HG02885 (cell line): ENCODE measurements around the gene UBA5.

ENCODE experiments used
- ATAC-seq: cut with Tn5 transposase; IDR thresholded peaks from one replicate; pipeline ENCODE4 v1.9.1; 2021; ENCODE audit warnings: mild to moderate bottlenecking; ENCODE audit not compliant: unreplicated experiment, poor library complexity

UBA5 gene

DNA sequence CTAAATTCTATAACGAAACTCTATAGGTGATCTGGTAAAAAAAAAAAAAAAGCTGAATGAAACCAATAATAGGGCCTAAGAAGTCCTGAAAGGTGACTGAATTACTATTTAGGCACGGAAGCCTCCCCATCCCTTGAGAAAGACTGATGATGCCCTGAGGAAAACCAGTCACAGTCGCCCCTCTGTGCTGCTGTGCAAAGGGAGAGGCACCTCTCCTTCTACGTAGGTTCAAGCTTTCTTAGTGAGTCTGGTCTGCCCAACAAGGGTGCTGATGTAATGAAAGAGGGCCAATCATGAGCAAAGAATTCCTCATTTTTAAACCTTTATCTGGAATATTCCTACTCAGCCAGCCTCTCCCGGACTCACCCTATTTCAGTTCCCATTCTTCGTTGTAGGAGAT, 50.2 kb downstream of the UBA5 start:
- ATAC-seq: no peak

GRCh38 chr3:132713977-132714727, 54.0 kb downstream of the UBA5 start:
- ATAC-seq: no peak

GRCh38 chr3:132716372-132716771, 56.2 kb downstream of the UBA5 start:
- ATAC-seq: no peak

DNA sequence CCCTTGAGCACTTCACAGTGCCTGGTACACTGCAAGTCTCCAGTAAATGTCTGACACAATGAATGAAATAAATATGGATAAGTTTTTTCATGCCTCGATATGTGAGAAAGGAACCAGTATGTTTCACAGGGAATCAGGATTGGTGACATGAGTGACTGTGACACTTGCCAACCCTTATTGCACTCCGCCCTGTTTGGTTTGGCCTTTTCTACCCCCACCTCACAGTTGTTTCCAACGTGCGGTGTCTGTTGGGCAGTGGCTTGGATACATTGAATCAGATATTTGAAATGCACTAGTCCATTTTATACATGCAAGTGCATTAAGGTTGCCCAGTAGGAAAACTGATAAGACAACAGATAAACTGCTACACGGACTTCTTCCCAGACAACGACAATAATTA, 60.1 kb downstream of the UBA5 start:
- ATAC-seq: no peak

- peak; percentile 24 for ATAC-seq
Measured at GRCh38 chr3:132721479-132722164, 61.5 kb downstream of the UBA5 start.

GRCh38 chr3:132722165-132723023, 62.3 kb downstream of the UBA5 start, which contains the start of gene NPHP3:
Gene NPHP3 (minus strand): TSS chr3:132722409. CDS start chr3:132722355, 54 bp downstream.
- peak; percentile 84 for ATAC-seq

- ATAC-seq: peak; percentile 1
Measured at GRCh38 chr3:132723024-132723950, 63.2 kb downstream of the UBA5 start.

- ATAC-seq: no peak
Measured at GRCh38 chr3:132726341-132726823, 66.3 kb downstream of the UBA5 start.
